Measurements from ENCODE around the gene FBXO42.

Gene FBXO42

GRCh38 chr1:16321176-16321867 lies 31.0 kb downstream of the FBXO42 start:
- Histone ChIP-seq H3K36me3 (ENCODE audit: insufficient read depth, low read length) (peaks cover 5% of the 10 kb centered on the region), H3K9ac (ENCODE audit: low read length) (no peak overlapping the region), H3K4me3 (ENCODE audit: low read depth, low read length, poor library complexity, severe bottlenecking) (no peak overlapping the region), H3F3A (ENCODE audit: insufficient read depth, low read length) (no peaks in the 10 kb centered on the region), H3K9me3 (ENCODE audit: low read length) (no peaks in the 10 kb centered on the region), H2AFZ (ENCODE audit: low read length) (no peak overlapping the region), H3K27me3 (ENCODE audit: insufficient read depth, low read length) (no peaks in the 10 kb centered on the region), H3K27ac (ENCODE audit: low read depth, low read length, poor library complexity, severe bottlenecking) (no peak overlapping the region), H4K20me1 (ENCODE audit: insufficient read depth, low read length) (no peaks in the 10 kb centered on the region), H3K4me1 (ENCODE audit: insufficient read depth, low read length, severe bottlenecking) (peaks cover 11% of the 10 kb centered on the region), H3K4me2 (ENCODE audit: low read length) (no peak overlapping the region), H3K9me2 (ENCODE audit: low read depth, low read length) (no peaks in the 10 kb centered on the region), H3K79me2 (ENCODE audit: insufficient read depth, low read length) (peaks cover 46% of the 10 kb centered on the region)
- TF ChIP-seq EZH2 (IDR thresholded peaks at IDR 0.05; ENCODE audit: borderline replicate concordance, low read length) = no peak
- TF ChIP-seq, protein P1, sequence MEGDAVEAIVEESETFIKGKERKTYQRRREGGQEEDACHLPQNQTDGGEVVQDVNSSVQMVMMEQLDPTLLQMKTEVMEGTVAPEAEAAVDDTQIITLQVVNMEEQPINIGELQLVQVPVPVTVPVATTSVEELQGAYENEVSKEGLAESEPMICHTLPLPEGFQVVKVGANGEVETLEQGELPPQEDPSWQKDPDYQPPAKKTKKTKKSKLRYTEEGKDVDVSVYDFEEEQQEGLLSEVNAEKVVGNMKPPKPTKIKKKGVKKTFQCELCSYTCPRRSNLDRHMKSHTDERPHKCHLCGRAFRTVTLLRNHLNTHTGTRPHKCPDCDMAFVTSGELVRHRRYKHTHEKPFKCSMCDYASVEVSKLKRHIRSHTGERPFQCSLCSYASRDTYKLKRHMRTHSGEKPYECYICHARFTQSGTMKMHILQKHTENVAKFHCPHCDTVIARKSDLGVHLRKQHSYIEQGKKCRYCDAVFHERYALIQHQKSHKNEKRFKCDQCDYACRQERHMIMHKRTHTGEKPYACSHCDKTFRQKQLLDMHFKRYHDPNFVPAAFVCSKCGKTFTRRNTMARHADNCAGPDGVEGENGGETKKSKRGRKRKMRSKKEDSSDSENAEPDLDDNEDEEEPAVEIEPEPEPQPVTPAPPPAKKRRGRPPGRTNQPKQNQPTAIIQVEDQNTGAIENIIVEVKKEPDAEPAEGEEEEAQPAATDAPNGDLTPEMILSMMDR (IDR thresholded peaks at IDR 0.05; ENCODE audit: low read length) = no peak

GRCh38 chr1:16318555-16318954 lies 33.7 kb downstream of the FBXO42 start:
- H3K27ac ChIP-seq (ENCODE audit: low read depth, low read length, poor library complexity, severe bottlenecking) = no peak overlapping the region
- no peak overlapping the region for H3K4me3 ChIP-seq (ENCODE audit: low read depth, low read length, poor library complexity, severe bottlenecking)
- TF ChIP-seq, protein P1 (IDR thresholded peaks at IDR 0.05; ENCODE audit: low read length) = no peak
- TF ChIP-seq EZH2 (IDR thresholded peaks at IDR 0.05; ENCODE audit: borderline replicate concordance, low read length) = no peak
- no peak overlapping the region for H3K9ac ChIP-seq (ENCODE audit: low read length)
- H3K27me3 ChIP-seq (ENCODE audit: insufficient read depth, low read length) = no peaks in the 10 kb centered on the region
- peaks cover 11% of the 10 kb centered on the region for H3K4me1 ChIP-seq (ENCODE audit: insufficient read depth, low read length, severe bottlenecking)
- H4K20me1 ChIP-seq (ENCODE audit: insufficient read depth, low read length) = no peaks in the 10 kb centered on the region
- no peak overlapping the region for H2AFZ ChIP-seq (ENCODE audit: low read length)
- no peak overlapping the region for H3K4me2 ChIP-seq (ENCODE audit: low read length)
- H3K36me3 ChIP-seq (ENCODE audit: insufficient read depth, low read length) = peaks cover 22% of the 10 kb centered on the region
- H3K79me2 ChIP-seq (ENCODE audit: insufficient read depth, low read length) = peaks cover 32% of the 10 kb centered on the region
- no peaks in the 10 kb centered on the region for H3F3A ChIP-seq (ENCODE audit: insufficient read depth, low read length)
- H3K9me2 ChIP-seq (ENCODE audit: low read depth, low read length) = no peaks in the 10 kb centered on the region
- H3K9me3 ChIP-seq (ENCODE audit: low read length) = no peaks in the 10 kb centered on the region

- H3K36me3 ChIP-seq (ENCODE audit: insufficient read depth, low read length) = peaks cover 44% of the 10 kb centered on the region
- no peaks in the 10 kb centered on the region for H4K20me1 ChIP-seq (ENCODE audit: insufficient read depth, low read length)
- no peaks in the 10 kb centered on the region for H3K9me2 ChIP-seq (ENCODE audit: low read depth, low read length)
- no peak overlapping the region for H3K9ac ChIP-seq (ENCODE audit: low read length)
- H3K27me3 ChIP-seq (ENCODE audit: insufficient read depth, low read length) = no peaks in the 10 kb centered on the region
- H3K79me2 ChIP-seq (ENCODE audit: insufficient read depth, low read length) = peaks cover 20% of the 10 kb centered on the region
- H3K27ac ChIP-seq (ENCODE audit: low read depth, low read length, poor library complexity, severe bottlenecking) = no peak overlapping the region
- no peaks in the 10 kb centered on the region for H3K4me1 ChIP-seq (ENCODE audit: insufficient read depth, low read length, severe bottlenecking)
- no peak for TF ChIP-seq EZH2 (IDR thresholded peaks at IDR 0.05; ENCODE audit: borderline replicate concordance, low read length)
- H3K4me2 ChIP-seq (ENCODE audit: low read length) = no peak overlapping the region
- no peaks in the 10 kb centered on the region for H3K9me3 ChIP-seq (ENCODE audit: low read length)
- no peak overlapping the region for H3K4me3 ChIP-seq (ENCODE audit: low read depth, low read length, poor library complexity, severe bottlenecking)
- no peaks in the 10 kb centered on the region for H3F3A ChIP-seq (ENCODE audit: insufficient read depth, low read length)
- no peak overlapping the region for H2AFZ ChIP-seq (ENCODE audit: low read length)
Measured at GRCh38 chr1:16315437-16315836, 36.8 kb downstream of the FBXO42 start.

- H3K4me1 ChIP-seq (ENCODE audit: insufficient read depth, low read length, severe bottlenecking) = no peaks in the 10 kb centered on the region
- no peak overlapping the region for H2AFZ ChIP-seq (ENCODE audit: low read length)
- no peak overlapping the region for H3K27ac ChIP-seq (ENCODE audit: low read depth, low read length, poor library complexity, severe bottlenecking)
- no peaks in the 10 kb centered on the region for H3K9me3 ChIP-seq (ENCODE audit: low read length)
- no peak for TF ChIP-seq EZH2 (IDR thresholded peaks at IDR 0.05; ENCODE audit: borderline replicate concordance, low read length)
- TF ChIP-seq, protein P1 (IDR thresholded peaks at IDR 0.05; ENCODE audit: low read length) = no peak
- H3K9ac ChIP-seq (ENCODE audit: low read length) = no peak overlapping the region
- no peaks in the 10 kb centered on the region for H4K20me1 ChIP-seq (ENCODE audit: insufficient read depth, low read length)
- H3F3A ChIP-seq (ENCODE audit: insufficient read depth, low read length) = no peaks in the 10 kb centered on the region
- H3K79me2 ChIP-seq (ENCODE audit: insufficient read depth, low read length) = no peaks in the 10 kb centered on the region
- no peaks in the 10 kb centered on the region for H3K9me2 ChIP-seq (ENCODE audit: low read depth, low read length)
- H3K4me2 ChIP-seq (ENCODE audit: low read length) = no peak overlapping the region
- peaks cover 70% of the 10 kb centered on the region for H3K36me3 ChIP-seq (ENCODE audit: insufficient read depth, low read length)
- H3K27me3 ChIP-seq (ENCODE audit: insufficient read depth, low read length) = no peaks in the 10 kb centered on the region
- no peak overlapping the region for H3K4me3 ChIP-seq (ENCODE audit: low read depth, low read length, poor library complexity, severe bottlenecking)
Measured at GRCh38 chr1:16307222-16307621, 45.1 kb downstream of the FBXO42 start.

All from OCI-LY1 (cell line).